HepG2 (cell line): Measurements from ENCODE around the gene PGPEP1. TPM values are rescaled to one million over a fixed set of nuclear protein-coding genes. Genes with fewer than 3 reads are reported as not detected.
"Not testable (repeated sequence)": the region's sequence is repeated elsewhere in the genome, so short reads cannot be mapped to it uniquely, and the experiment has no call there.

Experiments used
- ATAC-seq: fragments of 200-7000 bp; cut with Tn5 transposase; 3 replicates; pipeline ENCODE4 v1.9.1; 2020; ENCODE audit warnings: mild to moderate bottlenecking, moderate library complexity
- BruUV-seq: library from RNA; stranded (reverse); fragments of 400-500 nt; replicated peaks from 2 replicates; lab custom pipeline; 2021; lab: Mats Ljungman, UMichigan
- CTCF ChIA-PET: fragments of 300-600 bp; formaldehyde crosslinking; extraction: SDS; loops from one replicate; lab custom pipeline; 2021; ENCODE audit warnings: low total read pairs, inconsistent platforms, low intra/inter-chr PET ratio; lab: Yijun Ruan, JAX
- POLR2A ChIA-PET: fragments of 350-600 bp; sonication (Branson Sonifier 250); formaldehyde crosslinking; loops from one replicate; lab custom pipeline; 2020; ENCODE audit warnings: antibody characterized with exemption, inconsistent platforms; lab: Yijun Ruan, JAX
- DNase-seq: peaks from one replicate; pipeline ENCODE4 v3.0.0-alpha.2; 2015; ENCODE audit warnings: low spot score
- FAIRE-seq: peaks from 3 replicates; lab custom pipeline; 2011; peaks lifted over from hg19 to GRCh38; lab: Jason Lieb, UNC
- H2AFZ ChIP-seq: one replicate; pipeline ENCODE4 v1.6.1; 2011; ENCODE audit warnings: low read length, inconsistent platforms
- H3K27ac ChIP-seq: fragments of 300-600 bp; 3 replicates; pipeline ENCODE4 v1.8.0; 2011; ENCODE audit warnings: mixed run types, mild to moderate bottlenecking, mixed read lengths, low read length, inconsistent platforms; ENCODE audit not compliant: insufficient read depth; ENCODE audit errors: extremely low read length
- H3K27me3 ChIP-seq, 2 experiments: fragments of 200-600 bp in 1 of 2; 2 replicates in 1 of 2; 3 replicates in 1 of 2; pipeline versions ENCODE4 v1.6.0 to v1.8.0; 2011; ENCODE audit warnings: low read length in 2 of 2, mild to moderate bottlenecking in 2 of 2, moderate library complexity in 2 of 2, inconsistent platforms in 1 of 2; ENCODE audit not compliant: insufficient read depth in 2 of 2, control insufficient read depth in 1 of 2
- H3K36me3 ChIP-seq, 2 experiments: fragments of 200-600 bp in 1 of 2; replicated peaks in 1 of 2; 2 replicates in 1 of 2; 3 replicates in 1 of 2; pipeline versions ENCODE4 v1.5.1 to v1.8.0; 2011; ENCODE audit warnings: low read length in 2 of 2, inconsistent platforms in 1 of 2; ENCODE audit not compliant: insufficient read depth in 2 of 2, control insufficient read depth in 1 of 2
- H3K4me1 ChIP-seq: 2 replicates; pipeline ENCODE4 v1.5.1; 2012; ENCODE audit warnings: low read length, inconsistent platforms; ENCODE audit not compliant: insufficient read depth
- H3K4me2 ChIP-seq: 2 replicates; pipeline ENCODE4 v1.6.0; 2011; ENCODE audit warnings: low read depth, low read length, inconsistent platforms
- H3K4me3 ChIP-seq, 3 experiments: fragments of 200-600 bp in 1 of 3; sonication (generic), shearing (Covaris generic) in 1 of 3; replicated peaks in 1 of 3; 2 replicates each; pipeline ENCODE4 v1.5.1; 2011 to 2016; ENCODE audit warnings: low read length in 3 of 3, inconsistent platforms in 2 of 3, low read depth in 2 of 3, mild to moderate bottlenecking in 2 of 3, control low read depth in 1 of 3, mixed read lengths in 1 of 3; ENCODE audit not compliant: insufficient read depth in 1 of 3
- H3K79me2 ChIP-seq: one replicate; pipeline ENCODE4 v1.6.1; 2011; ENCODE audit warnings: low read length, inconsistent platforms; ENCODE audit not compliant: insufficient read depth
- H3K9ac ChIP-seq: 2 replicates; pipeline ENCODE4 v1.6.0; 2011; ENCODE audit warnings: mild to moderate bottlenecking, low read depth, low read length, inconsistent platforms; ENCODE audit not compliant: insufficient read depth
- H3K9me3 ChIP-seq: 2 replicates; pipeline ENCODE4 v1.5.1; 2012; ENCODE audit warnings: mild to moderate bottlenecking, low read length
- H4K20me1 ChIP-seq: 2 replicates; pipeline ENCODE4 v1.6.0; 2011; ENCODE audit warnings: inconsistent platforms, mild to moderate bottlenecking, low read length, moderate library complexity; ENCODE audit not compliant: insufficient read depth
- ERF ChIP-seq: IDR thresholded peaks from 2 replicates; pipeline ENCODE4 v1.6.1; 2018; ENCODE audit warnings: missing biosample characterization, missing genetic modification reagents
- RXRB ChIP-seq: IDR thresholded peaks from 2 replicates; pipeline ENCODE4 v1.6.1; 2016; ENCODE audit warnings: borderline replicate concordance, missing genetic modification reagents, missing compliant biosample characterization
- ZNF441 ChIP-seq: sonication (generic); formaldehyde crosslinking; IDR thresholded peaks from 2 replicates; pipeline ENCODE4 v1.7.0; 2021; ENCODE audit warnings: missing genetic modification reagents, borderline replicate concordance
- ZNF501 ChIP-seq: sonication (generic); formaldehyde crosslinking; IDR thresholded peaks from 2 replicates; pipeline ENCODE4 v1.5.1; 2020; ENCODE audit warnings: mild to moderate bottlenecking, moderate library complexity, missing genetic modification reagents
- WGBS: methylation state at CpG from one replicate; pipeline ENCODE4 v1.1.6; 2017; ENCODE audit warnings: low lambda C conversion rate; 5-methylcytosine and 5-hydroxymethylcytosine counted together
- in situ Hi-C: cut with HindIII; loops from 2 replicates; pipeline ENCODE4 v1.10.0; 2017; ENCODE audit warnings: low pct_unique_long_range_greater_than_20kb; ENCODE audit not compliant: extremely low pct_ligation_motif_present
- intact Hi-C: fragments of 100-400 bp; cut with micrococcal nuclease; formaldehyde crosslinking; loops from one replicate; pipeline ENCODE4 v1.10.0; 2022; ENCODE audit not compliant: unreplicated experiment
- polyA plus RNA-seq, 8 experiments: library from polyadenylated mRNA; depleted of rRNA in 3 of 8; stranded (reverse) in 7 of 8; unstranded in 1 of 8; fragments of >200 nt; fragmentation: Illumina TruSeq in 4 of 8; extraction: Trizol in 4 of 8; gene quantifications; 2 replicates each; pipeline versions ENCODE4 v1.2.1 to v1.2.3, GENCODE V29; 2011 to 2016; ENCODE audit warnings: low read depth in 4 of 8, missing spikeins in 1 of 8, mixed read lengths in 1 of 8; ENCODE audit not compliant: insufficient read depth in 1 of 8
- total RNA-seq, 5 experiments: library from RNA; depleted of rRNA; stranded (reverse); fragments of >200 nt; fragmentation: Illumina TruSeq; extraction: Trizol; gene quantifications; 2 replicates each; pipeline ENCODE4 v1.2.3, GENCODE V29; 2016; ENCODE audit warnings: low read depth in 1 of 5
- TF ChIP-seq, protein P1 (sequence below): sonication (generic); formaldehyde crosslinking; IDR thresholded peaks from 2 replicates; pipeline ENCODE4 v1.5.0; 2020; ENCODE audit warnings: missing genetic modification reagents
- TF ChIP-seq, protein P2 (sequence below): IDR thresholded peaks from 2 replicates; pipeline ENCODE4 v1.6.1; 2018; ENCODE audit warnings: missing genetic modification reagents, mild to moderate bottlenecking, missing compliant biosample characterization

Gene PGPEP1
- total and polyA plus RNA-seq, 2 of the 13 experiments (the other 11 are each of a cell fraction or from before 2014, with no cell fraction given): 53.1 to 56.6 TPM

DNA sequence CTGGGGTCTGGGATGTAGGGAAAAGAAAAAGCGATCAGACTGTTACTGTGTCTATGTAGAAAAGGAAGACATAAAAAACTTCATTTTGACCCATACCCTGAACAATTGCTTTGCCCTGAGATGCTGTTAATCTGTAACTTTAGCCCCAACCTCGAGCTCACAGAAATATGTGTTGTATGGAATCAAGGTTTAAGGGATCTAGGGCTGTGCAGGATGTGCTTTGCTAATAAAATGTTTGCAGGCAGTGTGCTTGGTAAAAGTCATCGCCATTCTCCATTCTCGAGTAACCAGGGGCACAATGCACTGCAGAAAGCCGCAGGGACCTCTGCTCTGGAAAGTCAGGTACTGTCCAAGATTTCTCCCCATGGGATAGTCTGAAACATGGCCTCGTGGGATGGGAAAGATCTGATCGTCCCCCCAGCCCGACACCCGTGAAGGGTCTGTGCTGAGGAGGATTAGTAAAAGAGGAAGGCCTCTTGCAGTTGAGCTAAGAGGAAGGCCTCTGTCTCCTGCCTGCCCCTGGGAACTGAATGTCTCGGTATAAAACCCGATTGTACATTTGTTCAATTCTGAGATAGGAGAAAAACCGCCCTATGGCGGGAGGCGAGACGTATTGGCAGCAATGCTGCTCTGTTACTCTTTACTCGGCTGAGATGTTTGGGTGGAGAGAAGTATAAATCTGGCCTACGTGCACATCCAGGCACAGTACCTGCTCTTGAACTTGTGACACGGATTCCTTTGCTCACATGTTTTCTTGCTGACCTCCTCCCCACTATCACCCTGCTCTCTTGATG lies 62.3 kb downstream of the PGPEP1 start (continued):
- TF ChIP-seq, protein P1, sequence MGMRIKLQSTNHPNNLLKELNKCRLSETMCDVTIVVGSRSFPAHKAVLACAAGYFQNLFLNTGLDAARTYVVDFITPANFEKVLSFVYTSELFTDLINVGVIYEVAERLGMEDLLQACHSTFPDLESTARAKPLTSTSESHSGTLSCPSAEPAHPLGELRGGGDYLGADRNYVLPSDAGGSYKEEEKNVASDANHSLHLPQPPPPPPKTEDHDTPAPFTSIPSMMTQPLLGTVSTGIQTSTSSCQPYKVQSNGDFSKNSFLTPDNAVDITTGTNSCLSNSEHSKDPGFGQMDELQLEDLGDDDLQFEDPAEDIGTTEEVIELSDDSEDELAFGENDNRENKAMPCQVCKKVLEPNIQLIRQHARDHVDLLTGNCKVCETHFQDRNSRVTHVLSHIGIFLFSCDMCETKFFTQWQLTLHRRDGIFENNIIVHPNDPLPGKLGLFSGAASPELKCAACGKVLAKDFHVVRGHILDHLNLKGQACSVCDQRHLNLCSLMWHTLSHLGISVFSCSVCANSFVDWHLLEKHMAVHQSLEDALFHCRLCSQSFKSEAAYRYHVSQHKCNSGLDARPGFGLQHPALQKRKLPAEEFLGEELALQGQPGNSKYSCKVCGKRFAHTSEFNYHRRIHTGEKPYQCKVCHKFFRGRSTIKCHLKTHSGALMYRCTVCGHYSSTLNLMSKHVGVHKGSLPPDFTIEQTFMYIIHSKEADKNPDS (CRISPR knock-in tag): peak; percentile 89
- TF ChIP-seq ERF (CRISPR knock-in tag) (peak; percentile 17; the same call in 1 of the 2 replicates), RXRB (CRISPR knock-in tag) (peak; percentile 52; the same call in 1 of the 2 replicates), ZNF501 (CRISPR knock-in tag) (0 out of 2 replicates have a peak, but pooled peaks have one; percentile 18)
- TF ChIP-seq, protein P2, sequence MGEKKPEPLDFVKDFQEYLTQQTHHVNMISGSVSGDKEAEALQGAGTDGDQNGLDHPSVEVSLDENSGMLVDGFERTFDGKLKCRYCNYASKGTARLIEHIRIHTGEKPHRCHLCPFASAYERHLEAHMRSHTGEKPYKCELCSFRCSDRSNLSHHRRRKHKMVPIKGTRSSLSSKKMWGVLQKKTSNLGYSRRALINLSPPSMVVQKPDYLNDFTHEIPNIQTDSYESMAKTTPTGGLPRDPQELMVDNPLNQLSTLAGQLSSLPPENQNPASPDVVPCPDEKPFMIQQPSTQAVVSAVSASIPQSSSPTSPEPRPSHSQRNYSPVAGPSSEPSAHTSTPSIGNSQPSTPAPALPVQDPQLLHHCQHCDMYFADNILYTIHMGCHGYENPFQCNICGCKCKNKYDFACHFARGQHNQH (CRISPR knock-in tag): 0 out of 2 replicates have a peak, but pooled peaks have one; percentile 18

DNA sequence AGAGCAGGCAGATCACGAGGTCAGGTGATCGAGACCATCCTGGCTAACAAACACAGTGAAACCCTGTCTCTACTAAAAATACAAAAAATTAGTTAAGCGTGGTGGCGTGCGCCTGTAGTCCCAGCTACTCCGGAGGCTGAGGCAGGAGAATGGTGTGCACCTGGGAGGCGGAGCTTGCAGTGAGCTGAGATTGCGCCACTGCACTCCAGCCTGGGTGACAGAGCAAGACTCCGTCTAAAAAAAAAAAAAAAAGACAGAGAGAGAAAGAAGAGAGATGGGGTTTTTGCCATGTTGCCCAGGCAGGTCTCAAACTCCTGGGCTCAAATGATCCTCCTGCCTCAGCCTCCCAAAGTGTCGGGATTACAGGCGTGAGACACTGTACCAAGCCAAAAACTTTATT lies 65.4 kb downstream of the PGPEP1 start:
- 64% methylated on average over 11 of the region's 11 CpGs for WGBS
- not testable (repeated sequence) for BruUV-seq
- POLR2A ChIA-PET: interaction anchor here (1.1 kb wide), 1 partner anchor 20 kb away, joined by 4 read pairs; the partner anchor contains the start of gene GDF15

More for the DNA sequence above, 65.4 kb downstream of the PGPEP1 start:
- H3K4me2 ChIP-seq, CTCF ChIA-PET, ATAC-seq, H3K79me2 ChIP-seq, H3K9ac ChIP-seq, H2AFZ ChIP-seq, H4K20me1 ChIP-seq, H3K27ac ChIP-seq, intact Hi-C loops, H3K27me3 ChIP-seq, H3K4me3 ChIP-seq, H3K9me3 ChIP-seq, FAIRE-seq, H3K36me3 ChIP-seq, DNase-seq: not testable (repeated sequence)
- H3K4me1 ChIP-seq: peaks cover 52% of the 10 kb centered on the region
- peak; percentile 91 for TF ChIP-seq ZNF441
- in situ Hi-C loops: loop anchor here (10.0 kb wide), 1 partner anchor 61 kb away; the partner anchor contains the start of gene PGPEP1
